Kidney (tissue), 14 donors: ENCODE measurements around the gene ALB. TPM values are rescaled to one million over a fixed set of nuclear protein-coding genes. Genes with fewer than 3 reads are reported as not detected.

Experiments used
- DNase-seq, 5 donors: peaks; one replicate each; pipeline ENCODE4 v3.0.0-alpha.2; 2013 to 2020
- FAIRE-seq: peaks from 2 replicates; lab custom pipeline; 2012; peaks lifted over from hg19 to GRCh38; lab: Jason Lieb, UNC
- H3K27ac ChIP-seq, 2 donors: one replicate each; pipeline ENCODE4 v1.7.0; 2013; ENCODE audit warnings: low read depth in 2 of 2, low read length in 2 of 2, inconsistent platforms in 1 of 2
- H3K27me3 ChIP-seq: one replicate; pipeline ENCODE4 v1.7.1; 2013; ENCODE audit warnings: low read length, inconsistent platforms; ENCODE audit not compliant: control insufficient read depth, insufficient read depth
- H3K36me3 ChIP-seq, 3 donors: one replicate each; pipeline versions ENCODE4 v1.7.0 to v1.7.1; 2013; ENCODE audit warnings: low read length in 3 of 3, control low read depth in 1 of 3, inconsistent platforms in 1 of 3; ENCODE audit not compliant: insufficient read depth in 3 of 3, control insufficient read depth in 2 of 3
- H3K4me1 ChIP-seq, 3 donors: one replicate each; pipeline versions ENCODE4 v1.7.0 to v1.7.1; 2013; ENCODE audit warnings: low read length in 3 of 3, inconsistent platforms in 1 of 3, low read depth in 1 of 3; ENCODE audit not compliant: control insufficient read depth in 2 of 3, insufficient read depth in 2 of 3
- H3K4me3 ChIP-seq, 3 donors: one replicate each; pipeline versions ENCODE4 v1.7.0 to v1.8.1; 2013; ENCODE audit warnings: low read length in 3 of 3, control low read depth in 1 of 3, inconsistent platforms in 1 of 3
- H3K9ac ChIP-seq, 3 donors: one replicate each; pipeline versions ENCODE4 v1.7.0 to v1.7.1; 2013; ENCODE audit warnings: low read length in 3 of 3, control low read depth in 1 of 3, inconsistent platforms in 1 of 3
- H3K9me3 ChIP-seq, 3 donors: one replicate each; pipeline versions ENCODE4 v1.7.0 to v1.7.1; 2013; ENCODE audit warnings: low read length in 3 of 3, control low read depth in 1 of 3, inconsistent platforms in 1 of 3; ENCODE audit not compliant: control insufficient read depth in 2 of 3, insufficient read depth in 1 of 3
- CTCF ChIP-seq: IDR thresholded peaks from 3 replicates; pipeline ENCODE4 v1.5.1; 2012; ENCODE audit warnings: mild to moderate bottlenecking, moderate library complexity, borderline replicate concordance; ENCODE audit not compliant: insufficient read depth; ENCODE audit errors: extremely low read depth
- intact Hi-C: fragments of 100-400 bp; cut with DNase I; formaldehyde crosslinking; loops from one replicate; pipeline ENCODE4 v1.11.1; 2022
- polyA plus RNA-seq: library from polyadenylated mRNA; stranded (reverse); fragments of 350-450 nt; fragmentation: Illumina TruSeq; extraction: RNeasy Lipid Tissue Mini Kit (QIAGEN cat#74804); gene quantifications from one replicate; pipeline ENCODE4 v1.2.3, GENCODE V29; 2014; ENCODE audit warnings: low read depth, low replicate concordance; ENCODE audit not compliant: insufficient read depth
- total RNA-seq: library from RNA; stranded (reverse); fragmentation: NEBNext Ultra II Directional; extraction: Animal tissue kit (Norgen Biotek cat#: 25700); gene quantifications from one replicate; pipeline ENCODE4 v1.2.1, GENCODE V29; 2021
- donor health status: control.
- donor health status: control.
- donor health status: control.
- donor health status: control.
- donor health status: control.
- donor health status: DM: yes; HTN: yes; CAD: no.
- donor health status: Normal renal cell carcinoma (clear cell type).

ALB gene
- total and polyA plus RNA-seq, 2 donors from 2014 or later: 0.19 to 172 TPM

DNA sequence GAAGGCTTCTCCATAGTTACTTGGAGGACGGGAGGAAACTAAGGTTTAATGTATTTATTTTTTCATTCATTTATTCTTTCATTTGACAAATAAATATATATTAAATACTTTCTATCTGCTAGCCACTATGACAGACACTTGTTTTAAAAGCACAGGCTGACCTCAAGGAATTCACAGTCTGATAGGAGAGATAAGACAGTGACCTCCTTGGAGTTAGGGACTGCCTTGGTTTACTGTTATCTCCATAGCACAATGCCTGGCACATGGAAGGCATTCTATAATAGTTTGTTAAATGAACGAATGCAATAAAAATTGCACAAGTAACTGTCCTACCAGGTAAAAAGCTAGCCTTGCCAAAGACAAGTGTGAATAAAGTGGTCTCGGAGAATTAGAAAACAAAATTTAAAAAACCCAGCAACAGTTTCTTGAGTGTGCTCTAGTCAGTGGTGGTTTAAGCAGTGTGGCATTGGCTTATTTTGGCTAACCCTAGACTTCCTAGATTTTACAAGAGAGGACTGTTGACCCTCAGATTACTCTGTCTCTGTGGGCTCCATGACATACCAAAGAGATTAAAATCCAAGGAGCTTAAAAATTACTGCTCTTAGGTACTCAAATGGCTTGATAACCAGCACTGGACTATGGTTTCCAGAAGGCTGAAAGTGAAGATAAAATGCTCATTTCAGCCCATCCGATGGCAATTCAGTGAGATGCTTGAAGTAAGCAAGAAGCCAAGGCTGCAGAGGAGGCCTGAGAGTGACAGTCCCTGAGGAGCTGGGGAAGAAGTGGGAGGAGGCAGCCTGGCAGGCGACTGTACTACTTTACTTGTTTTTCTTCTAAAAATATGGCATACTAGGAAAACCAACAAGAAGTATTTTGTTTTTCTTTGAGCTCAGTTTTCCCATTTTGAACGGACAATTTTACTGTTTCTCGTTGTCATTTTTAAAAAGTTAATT is 41.6 kb downstream of the ALB start:
- Histone ChIP-seq H3K27ac (no peak overlapping the region), H3K9ac (no peak overlapping the region), H3K4me1 (no peaks in the 10 kb centered on the region), H3K9me3 (no peaks in the 10 kb centered on the region), H3K27me3 (no peaks in the 10 kb centered on the region), H3K36me3 (no peaks in the 10 kb centered on the region), H3K4me3 (no peak overlapping the region)
- intact Hi-C loops: no loop called here
- TF ChIP-seq CTCF: no peak
- no peak for FAIRE-seq
- no peak for DNase-seq

- Histone ChIP-seq H3K4me1 (no peaks in the 10 kb centered on the region), H3K36me3 (no peaks in the 10 kb centered on the region), H3K27ac (no peak overlapping the region), H3K9ac (no peak overlapping the region), H3K4me3 (no peak overlapping the region), H3K27me3 (no peaks in the 10 kb centered on the region), H3K9me3 (no peaks in the 10 kb centered on the region)
- FAIRE-seq: peak; percentile 89
- peak; percentile 53 for TF ChIP-seq CTCF
- intact Hi-C loops: no loop called here
- DNase-seq: peak in 2 of 5 donors; percentile 29 to 51
These were observed 42.4 kb downstream of the ALB start for GRCh38 chr4:73446336-73446938.

DNA sequence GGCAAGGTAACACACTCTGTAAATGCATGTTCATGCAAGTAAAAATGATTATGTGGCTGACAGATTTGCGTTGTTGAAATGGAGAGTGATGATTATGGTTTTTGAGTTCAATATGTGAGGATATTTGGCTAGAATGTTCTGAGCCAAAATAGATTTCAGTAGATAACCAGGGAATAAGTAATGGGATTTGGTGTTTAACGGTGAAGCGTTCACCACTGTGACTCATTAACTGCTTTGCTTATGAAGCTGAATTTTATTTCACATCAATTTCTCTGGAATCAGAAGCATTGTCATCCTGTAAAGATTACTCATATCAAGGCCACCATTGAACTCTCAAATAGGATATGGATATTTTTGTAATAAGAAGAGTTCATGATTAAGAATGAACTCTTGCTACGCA is 43.6 kb downstream of the ALB start:
- FAIRE-seq (no peak), DNase-seq (no peak)
- Histone ChIP-seq H3K4me1 (no peaks in the 10 kb centered on the region), H3K4me3 (no peak overlapping the region), H3K9me3 (no peaks in the 10 kb centered on the region), H3K27me3 (no peaks in the 10 kb centered on the region), H3K36me3 (no peaks in the 10 kb centered on the region), H3K27ac (no peak overlapping the region), H3K9ac (no peak overlapping the region)
- no peak for TF ChIP-seq CTCF
- intact Hi-C loops: no loop called here
